Measurements from ENCODE around the gene SAMD9. TPM values are rescaled to one million over a fixed set of nuclear protein-coding genes. Genes with fewer than 3 reads are reported as not detected.

SAMD9 gene
- total RNA-seq, 1 donor from 2014 or later = 3.5 TPM

GRCh38 chr7:93053209-93053948 lies 64.4 kb downstream of the SAMD9 start:
- intact Hi-C loops (cut with micrococcal nuclease) = no loop called here
- DNase-seq (no peak), ATAC-seq (no peak)

GRCh38 chr7:93051660-93052059 lies 66.1 kb downstream of the SAMD9 start:
- intact Hi-C loops (cut with micrococcal nuclease) = no loop called here
- ATAC-seq = no peak
- no peak for DNase-seq

Other genes starting within 250 kb of the SAMD9 start
- 5.9 TPM for gene SAMD9L, start 30.4 kb upstream of the SAMD9 start, total RNA-seq
- gene HEPACAM2, start 108.5 kb upstream of the SAMD9 start, total RNA-seq = not detected
- gene VPS50, start 114.4 kb upstream of the SAMD9 start, total RNA-seq = 17.7 TPM